ENCODE results near the gene TMEM17. TPM values are rescaled to one million over a fixed set of nuclear protein-coding genes. Genes with fewer than 3 reads are reported as not detected.
A peak's percentile ranks its signal among the peaks of the same experiment; 100 is the strongest.

Gene TMEM17
- total and polyA plus RNA-seq, 2 of the 13 experiments (the other 11 are each of a cell fraction or from before 2014, with no cell fraction given): 0.22 to 0.50 TPM

GRCh38 chr2:62526531-62527381 is 20.8 kb upstream of the TMEM17 start (continued):
- TF ChIP-seq ZNF292 (CRISPR knock-in tag; IDR thresholded peaks at IDR 0.05; ENCODE audit: borderline replicate concordance, low read depth): peak; percentile 97
- no peak for TF ChIP-seq GLI4 (CRISPR knock-in tag; IDR thresholded peaks at IDR 0.05; ENCODE audit: borderline replicate concordance)
- TF ChIP-seq AKNA (CRISPR knock-in tag; IDR thresholded peaks at IDR 0.05; ENCODE audit: borderline replicate concordance): no peak; the same call in 1 of the 2 replicates
- 0 out of 2 replicates have a peak, but pooled peaks have one; percentile 84 for TF ChIP-seq CC2D1A (CRISPR knock-in tag; IDR thresholded peaks at IDR 0.05)
- peak; percentile 78; the same call in 1 of the 2 replicates for TF ChIP-seq ZC3H4 (CRISPR knock-in tag; IDR thresholded peaks at IDR 0.05; ENCODE audit: borderline replicate concordance)
- TF ChIP-seq ASH2L (IDR thresholded peaks at IDR 0.05; ENCODE audit: insufficient read length, low read depth, low read length): peak; percentile 50
- TF ChIP-seq HNF4A (CRISPR knock-in tag; IDR thresholded peaks at IDR 0.05): peak; percentile 95
- TF ChIP-seq KLF13 (CRISPR knock-in tag; IDR thresholded peaks at IDR 0.05): no peak
- peak; percentile 93 for TF ChIP-seq ZNF350 (CRISPR knock-in tag; IDR thresholded peaks at IDR 0.05; ENCODE audit: borderline replicate concordance, low read depth)
- no peak for TF ChIP-seq CEBPB (IDR thresholded peaks at IDR 0.05; ENCODE audit: borderline replicate concordance, low read depth, low read length)
- TF ChIP-seq ZNF264 (CRISPR knock-in tag; IDR thresholded peaks at IDR 0.05): peak; percentile 87
- peak; percentile 92; the same call in 1 of the 2 replicates for TF ChIP-seq FOXK1 (CRISPR knock-in tag; IDR thresholded peaks at IDR 0.05; ENCODE audit: borderline replicate concordance, low read depth)
- TF ChIP-seq RXRA (CRISPR knock-in tag; IDR thresholded peaks at IDR 0.05): peak; percentile 95
- TF ChIP-seq ZNF12 (CRISPR knock-in tag; IDR thresholded peaks at IDR 0.05): peak; percentile 87
- peak; percentile 78 for TF ChIP-seq ZNF142 (CRISPR knock-in tag; IDR thresholded peaks at IDR 0.05)
- peak; percentile 89; the same call in 1 of the 2 replicates for TF ChIP-seq MYC (CRISPR knock-in tag; IDR thresholded peaks at IDR 0.05; ENCODE audit: borderline replicate concordance)
